ENCODE results near the gene LEFTY1. TPM values are rescaled to one million over a fixed set of nuclear protein-coding genes. Genes with fewer than 3 reads are reported as not detected.

LEFTY1 gene
- total RNA-seq, 4 donors from 2014 or later = 0.34 to 0.57 TPM; not detected in 2

- TF ChIP-seq, protein P1, sequence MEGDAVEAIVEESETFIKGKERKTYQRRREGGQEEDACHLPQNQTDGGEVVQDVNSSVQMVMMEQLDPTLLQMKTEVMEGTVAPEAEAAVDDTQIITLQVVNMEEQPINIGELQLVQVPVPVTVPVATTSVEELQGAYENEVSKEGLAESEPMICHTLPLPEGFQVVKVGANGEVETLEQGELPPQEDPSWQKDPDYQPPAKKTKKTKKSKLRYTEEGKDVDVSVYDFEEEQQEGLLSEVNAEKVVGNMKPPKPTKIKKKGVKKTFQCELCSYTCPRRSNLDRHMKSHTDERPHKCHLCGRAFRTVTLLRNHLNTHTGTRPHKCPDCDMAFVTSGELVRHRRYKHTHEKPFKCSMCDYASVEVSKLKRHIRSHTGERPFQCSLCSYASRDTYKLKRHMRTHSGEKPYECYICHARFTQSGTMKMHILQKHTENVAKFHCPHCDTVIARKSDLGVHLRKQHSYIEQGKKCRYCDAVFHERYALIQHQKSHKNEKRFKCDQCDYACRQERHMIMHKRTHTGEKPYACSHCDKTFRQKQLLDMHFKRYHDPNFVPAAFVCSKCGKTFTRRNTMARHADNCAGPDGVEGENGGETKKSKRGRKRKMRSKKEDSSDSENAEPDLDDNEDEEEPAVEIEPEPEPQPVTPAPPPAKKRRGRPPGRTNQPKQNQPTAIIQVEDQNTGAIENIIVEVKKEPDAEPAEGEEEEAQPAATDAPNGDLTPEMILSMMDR (IDR thresholded peaks at IDR 0.05; ENCODE audit: low read depth) = no peak
These were observed 33.2 kb downstream of the LEFTY1 start for GRCh38 chr1:225855503-225856300.

GRCh38 chr1:225853441-225853840, 35.5 kb downstream of the LEFTY1 start:
- TF ChIP-seq, protein P1 (IDR thresholded peaks at IDR 0.05; ENCODE audit: low read depth) = no peak

DNA sequence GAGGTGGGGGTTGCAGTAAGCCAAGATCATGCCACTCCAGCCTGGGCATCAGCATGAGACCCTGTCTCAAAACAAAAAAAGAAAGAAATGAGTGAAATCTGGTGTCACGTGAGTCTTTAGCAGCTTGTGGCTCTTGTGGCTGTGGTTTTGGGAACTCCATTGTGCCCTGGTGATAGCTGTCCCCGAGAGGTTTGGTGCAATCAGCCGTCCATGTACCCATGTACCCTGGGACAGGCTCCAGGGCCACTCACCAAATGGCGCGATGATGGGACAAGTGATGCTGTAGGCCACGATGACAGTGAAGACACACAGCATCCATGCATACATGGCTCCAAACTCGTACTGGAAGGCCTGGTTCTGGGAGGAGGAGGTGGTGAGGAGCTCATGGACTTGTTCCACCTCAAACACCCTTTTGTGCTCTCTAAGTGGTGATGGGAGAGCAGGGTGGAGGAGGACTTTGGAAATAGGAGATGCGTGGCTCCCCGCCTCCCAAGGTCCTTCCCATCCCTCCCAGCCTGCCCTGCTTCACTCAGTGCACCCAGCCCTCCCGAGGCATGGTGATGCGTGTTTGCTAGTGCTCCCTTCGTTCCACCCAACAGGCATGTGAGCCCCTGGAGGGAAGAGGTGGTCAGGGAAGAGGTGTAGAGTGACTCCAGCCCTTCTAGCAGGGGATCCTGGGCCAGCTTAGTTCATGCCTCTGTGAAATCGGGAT, 36.4 kb downstream of the LEFTY1 start:
- TF ChIP-seq, protein P1 (IDR thresholded peaks at IDR 0.05; ENCODE audit: low read depth) = no peak

GRCh38 chr1:225851805-225852204, 37.1 kb downstream of the LEFTY1 start:
- TF ChIP-seq, protein P1 (IDR thresholded peaks at IDR 0.05; ENCODE audit: low read depth) = no peak

DNA sequence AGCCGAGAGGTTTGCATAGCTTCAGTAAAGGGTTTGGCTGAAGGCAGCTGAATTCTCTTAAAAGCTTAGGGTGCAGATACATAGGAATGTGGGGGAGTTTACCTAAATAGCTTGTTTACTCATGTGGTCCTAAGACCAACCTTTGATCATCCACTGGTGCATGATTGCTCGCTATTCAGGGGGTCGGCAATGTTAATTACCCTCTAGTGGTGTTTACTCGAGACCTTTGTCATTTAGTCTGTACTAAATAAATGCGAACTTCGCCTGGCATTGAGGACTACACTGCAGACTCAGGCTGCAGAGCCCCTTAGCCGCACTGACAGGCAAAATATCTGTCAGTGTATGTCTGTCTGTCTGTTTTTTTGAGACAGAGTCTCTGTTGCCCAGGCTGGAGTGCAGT, 38.6 kb downstream of the LEFTY1 start:
- TF ChIP-seq, protein P1 (IDR thresholded peaks at IDR 0.05; ENCODE audit: low read depth) = no peak

- TF ChIP-seq, protein P1 (IDR thresholded peaks at IDR 0.05; ENCODE audit: low read depth) = no peak
These were observed 39.0 kb downstream of the LEFTY1 start for GRCh38 chr1:225849925-225850324.
